ENCODE results near the gene HPS4. TPM values are rescaled to one million over a fixed set of nuclear protein-coding genes. Genes with fewer than 3 reads are reported as not detected.

The HPS4 gene
- total RNA-seq, 1 experiment from 2014 or later: 19.9 TPM

GRCh38 chr22:26460202-26460601 is 23.4 kb downstream of the HPS4 start:
- no peak for ATAC-seq
- Histone ChIP-seq H3K4me1 (ENCODE audit: insufficient read depth, low read length) (no peaks in the 10 kb centered on the region), H3K27me3 (ENCODE audit: low read length) (no peaks in the 10 kb centered on the region), H3K9ac (ENCODE audit: low read length) (no peak overlapping the region), H3K36me3 (ENCODE audit: low read depth, low read length) (peaks cover 2% of the 10 kb centered on the region; the same call in 1 of the 2 replicates), H2AFZ (ENCODE audit: low read length) (no peak overlapping the region), H3K27ac (ENCODE audit: low read length) (no peak overlapping the region), H3K4me3 (ENCODE audit: low read length) (no peak overlapping the region), H3K79me2 (ENCODE audit: low read length) (no peaks in the 10 kb centered on the region), H4K20me1 (ENCODE audit: low read length) (no peaks in the 10 kb centered on the region), H3K9me2 (replicated peaks; ENCODE audit: low read length) (no peaks in the 10 kb centered on the region), H3K4me2 (ENCODE audit: low read length) (no peak overlapping the region), H3F3A (ENCODE audit: low read length, unreplicated experiment) (no peaks in the 10 kb centered on the region), H3K9me3 (ENCODE audit: low read length) (no peaks in the 10 kb centered on the region)
- ChIA-PET CTCF (no interaction called here), POLR2A (ENCODE audit: unreplicated experiment) (no interaction called here)
- no TSS peak for BruUV-seq (replicated peaks)
- intact Hi-C loops (cut with micrococcal nuclease): no loop called here
- no peak for DNase-seq
- TF ChIP-seq EZH2 (IDR thresholded peaks at IDR 0.05; ENCODE audit: low read length, unreplicated experiment): no peak
- no peak for TF ChIP-seq CTCF (conservative IDR thresholded peaks at IDR 0.05; ENCODE audit: low read depth, low read length)
- TF ChIP-seq EZH2phosphoT487 (IDR thresholded peaks at IDR 0.05; ENCODE audit: borderline replicate concordance, low read length): no peak

GRCh38 chr22:26457661-26458272 is 25.8 kb downstream of the HPS4 start:
- no peak overlapping the region for H3K27ac ChIP-seq (ENCODE audit: low read length)
- ChIA-PET CTCF (no interaction called here), POLR2A (ENCODE audit: unreplicated experiment) (no interaction called here)
- no peak overlapping the region for H2AFZ ChIP-seq (ENCODE audit: low read length)
- H4K20me1 ChIP-seq (ENCODE audit: low read length): no peaks in the 10 kb centered on the region
- no peaks in the 10 kb centered on the region for H3K4me1 ChIP-seq (ENCODE audit: insufficient read depth, low read length)
- no peaks in the 10 kb centered on the region for H3F3A ChIP-seq (ENCODE audit: low read length, unreplicated experiment)
- no peak overlapping the region for H3K9ac ChIP-seq (ENCODE audit: low read length)
- no peak for TF ChIP-seq CTCF (conservative IDR thresholded peaks at IDR 0.05; ENCODE audit: low read depth, low read length)
- TF ChIP-seq EZH2 (IDR thresholded peaks at IDR 0.05; ENCODE audit: low read length, unreplicated experiment): no peak
- TF ChIP-seq EZH2phosphoT487 (IDR thresholded peaks at IDR 0.05; ENCODE audit: borderline replicate concordance, low read length): no peak
- no peaks in the 10 kb centered on the region for H3K27me3 ChIP-seq (ENCODE audit: low read length)
- H3K9me3 ChIP-seq (ENCODE audit: low read length): no peaks in the 10 kb centered on the region
- no peaks in the 10 kb centered on the region for H3K79me2 ChIP-seq (ENCODE audit: low read length)
- no peaks in the 10 kb centered on the region for H3K9me2 ChIP-seq (replicated peaks; ENCODE audit: low read length)
- no peak for DNase-seq
- no peak overlapping the region for H3K4me2 ChIP-seq (ENCODE audit: low read length)
- intact Hi-C loops (cut with micrococcal nuclease): no loop called here
- no peak for ATAC-seq
- no peak overlapping the region for H3K4me3 ChIP-seq (ENCODE audit: low read length)
- BruUV-seq (replicated peaks): no TSS peak
- H3K36me3 ChIP-seq (ENCODE audit: low read depth, low read length): peaks cover 2% of the 10 kb centered on the region; the same call in 1 of the 2 replicates

- Histone ChIP-seq H3K4me3 (ENCODE audit: low read length) (no peak overlapping the region), H3K4me1 (ENCODE audit: insufficient read depth, low read length) (no peaks in the 10 kb centered on the region), H3K79me2 (ENCODE audit: low read length) (no peaks in the 10 kb centered on the region), H3K9ac (ENCODE audit: low read length) (no peak overlapping the region), H3K9me2 (replicated peaks; ENCODE audit: low read length) (no peaks in the 10 kb centered on the region), H3K36me3 (ENCODE audit: low read depth, low read length) (no peaks in the 10 kb centered on the region), H3K27me3 (ENCODE audit: low read length) (no peaks in the 10 kb centered on the region), H4K20me1 (ENCODE audit: low read length) (no peaks in the 10 kb centered on the region), H3K27ac (ENCODE audit: low read length) (no peak overlapping the region), H3F3A (ENCODE audit: low read length, unreplicated experiment) (no peaks in the 10 kb centered on the region), H3K9me3 (ENCODE audit: low read length) (no peaks in the 10 kb centered on the region), H2AFZ (ENCODE audit: low read length) (no peak overlapping the region), H3K4me2 (ENCODE audit: low read length) (no peak overlapping the region)
- CTCF ChIA-PET: no interaction called here
- intact Hi-C loops (cut with micrococcal nuclease): no loop called here
- ATAC-seq (no peak), DNase-seq (no peak)
- TF ChIP-seq EZH2phosphoT487 (IDR thresholded peaks at IDR 0.05; ENCODE audit: borderline replicate concordance, low read length) (no peak), CTCF (conservative IDR thresholded peaks at IDR 0.05; ENCODE audit: low read depth, low read length) (no peak), EZH2 (IDR thresholded peaks at IDR 0.05; ENCODE audit: low read length, unreplicated experiment) (no peak)
- no TSS peak for BruUV-seq (replicated peaks)
- POLR2A ChIA-PET (ENCODE audit: unreplicated experiment): no interaction called here
These were observed 29.6 kb downstream of the HPS4 start for GRCh38 chr22:26453812-26454500.

Measured in PC-3 (cell line).